Epidermal melanocyte (primary cell): ENCODE data around the gene PRR15L.

Experiments
- DNase-seq: peaks from one replicate; pipeline ENCODE4 v3.0.0; 2011; ENCODE audit warnings: low spot score; ENCODE audit not compliant: insufficient read length

PRR15L gene

GRCh38 chr17:47961406-47961805 lies 3.7 kb upstream of the PRR15L start:
- no peak for DNase-seq

GRCh38 chr17:47959825-47960655 lies 2.4 kb upstream of the PRR15L start:
- no peak for DNase-seq

DNA sequence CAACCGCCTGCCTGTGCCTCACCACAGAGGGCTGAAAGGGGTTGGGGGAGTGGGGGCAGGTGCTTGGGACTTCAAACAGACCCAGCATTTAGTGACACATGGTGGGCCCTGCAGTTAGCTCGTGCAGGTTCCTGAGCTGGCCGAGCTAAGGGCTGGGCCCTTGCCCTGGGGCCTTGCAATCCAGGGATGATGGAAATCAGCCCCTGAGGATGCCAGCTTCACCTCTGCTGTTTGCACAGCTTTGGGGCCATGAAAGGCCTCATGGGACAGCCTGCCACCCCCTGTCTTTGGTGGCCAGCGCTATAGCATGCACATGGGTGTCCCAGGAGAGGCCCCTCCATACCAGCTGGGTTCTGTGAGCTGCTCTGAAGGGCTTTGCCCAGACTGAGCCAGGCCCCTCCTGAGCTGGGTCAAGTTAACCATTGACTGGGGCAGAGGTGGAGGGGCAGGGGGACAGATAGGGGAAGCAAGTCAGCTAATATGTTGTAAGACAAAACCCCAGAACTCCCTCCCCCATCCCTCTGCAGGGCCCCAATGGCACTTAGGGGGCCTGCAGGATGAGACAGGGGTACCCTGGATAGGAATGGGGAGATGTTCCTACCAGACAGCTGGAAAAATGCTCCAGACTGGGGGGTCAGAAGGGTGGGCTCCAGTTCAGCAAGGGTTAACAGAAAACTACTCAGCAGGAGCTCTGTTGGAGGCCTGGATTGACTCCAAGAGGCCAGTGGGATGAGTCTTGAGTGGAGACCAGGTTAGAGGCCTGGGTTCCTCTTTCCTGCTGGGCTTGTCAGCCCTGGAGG lies 692 bp downstream of the PRR15L start:
- no peak for DNase-seq

DNA sequence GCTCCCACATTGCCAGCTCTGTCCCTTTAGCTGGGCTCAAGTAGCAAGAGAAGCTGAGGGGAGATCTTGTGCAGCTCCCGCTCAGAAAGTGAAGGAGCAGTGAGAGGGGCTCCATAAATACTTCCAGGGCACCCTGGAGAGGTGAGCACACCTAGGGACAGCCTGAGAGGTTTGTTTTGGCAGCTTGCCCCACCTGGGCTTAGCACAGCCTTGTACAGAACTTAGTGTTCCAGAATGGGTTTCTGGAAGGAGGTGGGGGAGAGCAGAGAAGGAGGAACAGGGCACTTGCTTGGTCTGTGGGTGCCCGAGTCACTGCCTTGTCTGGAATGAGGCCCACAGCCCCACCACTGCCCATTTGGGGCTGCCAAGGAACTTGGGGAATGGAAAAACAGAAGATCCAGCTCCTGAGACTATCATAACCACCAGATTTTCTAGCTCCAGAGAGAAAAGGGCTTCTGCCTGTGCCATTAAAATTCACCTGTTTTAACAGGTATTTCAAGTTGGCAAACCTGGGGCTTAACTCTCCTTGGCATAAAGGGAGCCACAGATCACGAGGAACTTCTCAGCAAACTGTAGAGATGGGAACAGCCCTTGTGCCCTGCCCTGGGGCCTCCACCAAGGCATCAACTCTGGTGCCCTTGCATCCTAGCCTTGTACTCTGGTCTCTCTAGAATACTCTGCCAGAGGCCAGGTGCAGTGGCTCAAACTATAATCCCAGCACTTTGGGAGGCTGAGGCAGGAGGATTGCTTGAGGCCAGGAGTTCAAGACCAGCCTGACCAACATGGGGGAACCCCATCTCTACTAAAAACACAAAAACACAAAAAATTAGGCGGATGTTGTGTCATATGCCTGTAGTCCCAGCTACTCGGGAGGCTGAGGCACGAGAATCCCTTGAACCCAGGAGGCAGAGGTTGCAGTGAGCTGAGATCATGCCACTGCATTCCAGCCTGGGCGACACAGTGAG lies 1.9 kb downstream of the PRR15L start:
- no peak for DNase-seq

DNA sequence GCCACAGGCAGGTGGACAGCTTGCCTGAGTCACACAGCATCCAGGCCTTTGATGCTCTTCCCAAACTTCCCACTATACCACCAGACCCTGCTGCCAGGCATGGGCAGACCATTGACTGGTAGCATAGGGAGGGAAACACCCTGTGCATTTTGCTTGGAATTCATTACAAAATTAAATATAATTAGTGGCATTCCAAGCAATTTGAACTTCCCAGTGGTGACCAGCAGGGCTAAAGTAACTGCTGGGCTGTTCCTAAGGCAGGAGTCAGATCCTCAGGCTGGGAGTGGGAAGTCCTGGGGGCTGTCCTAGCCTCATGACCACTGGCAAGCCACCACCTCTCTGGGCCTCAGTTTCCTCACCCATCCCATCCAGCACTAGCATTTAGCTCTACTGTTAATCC lies 3.8 kb downstream of the PRR15L start:
- no peak for DNase-seq

DNA sequence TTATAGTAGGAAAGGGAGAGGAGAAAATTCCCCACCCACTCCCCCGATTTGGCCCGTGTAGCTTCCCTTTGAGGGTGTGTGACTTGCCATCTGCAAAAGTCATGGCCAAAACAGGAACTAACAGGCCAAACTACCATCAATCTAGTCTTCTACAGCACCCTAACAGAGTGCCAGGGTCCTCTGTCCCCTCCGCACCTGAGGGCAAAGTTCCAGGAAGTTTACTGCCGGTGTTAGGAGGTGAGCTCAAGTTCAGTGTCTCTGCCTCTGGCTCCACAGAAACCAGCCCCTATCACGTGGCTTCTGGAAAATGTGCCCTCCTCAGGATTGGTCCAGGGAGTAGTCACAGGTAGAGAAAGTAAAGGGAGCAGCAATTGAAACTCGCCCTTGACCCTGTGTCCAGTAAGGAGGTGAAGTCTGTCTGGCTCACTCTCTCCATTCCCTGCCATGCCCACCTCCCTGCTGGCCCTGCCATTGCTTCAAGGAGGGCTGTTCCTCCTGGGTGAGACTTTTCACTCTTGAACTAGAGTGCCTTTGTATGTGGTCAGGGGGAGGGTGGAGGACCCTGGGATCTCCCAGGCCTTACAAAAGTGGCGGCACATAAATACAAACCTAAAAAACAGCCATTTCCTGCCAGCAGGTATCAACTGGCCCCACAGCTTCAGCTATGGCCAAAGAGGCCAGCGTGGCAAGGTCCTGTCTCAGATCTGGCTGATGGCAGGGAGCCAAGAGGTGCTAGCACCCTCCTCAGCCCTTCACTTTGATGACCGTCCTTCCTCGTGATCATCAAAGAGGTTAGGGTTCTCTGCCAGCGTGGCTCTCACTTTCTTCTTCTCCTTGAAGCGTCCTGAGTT lies 5.3 kb downstream of the PRR15L start:
- no peak for DNase-seq

- DNase-seq = no peak
These were observed 7.2 kb downstream of the PRR15L start for GRCh38 chr17:47950448-47950847.

GRCh38 chr17:47949946-47950345 lies 7.7 kb downstream of the PRR15L start:
- DNase-seq = no peak

- DNase-seq = peak; percentile 67
These were observed 8.4 kb downstream of the PRR15L start for GRCh38 chr17:47949197-47949759.

GRCh38 chr17:47948706-47949196 lies 8.9 kb downstream of the PRR15L start:
- DNase-seq = no peak

GRCh38 chr17:47946929-47947397 lies 10.7 kb downstream of the PRR15L start:
- peak; percentile 72 for DNase-seq

- DNase-seq = no peak
These were observed 11.2 kb downstream of the PRR15L start for GRCh38 chr17:47946516-47946915.

DNA sequence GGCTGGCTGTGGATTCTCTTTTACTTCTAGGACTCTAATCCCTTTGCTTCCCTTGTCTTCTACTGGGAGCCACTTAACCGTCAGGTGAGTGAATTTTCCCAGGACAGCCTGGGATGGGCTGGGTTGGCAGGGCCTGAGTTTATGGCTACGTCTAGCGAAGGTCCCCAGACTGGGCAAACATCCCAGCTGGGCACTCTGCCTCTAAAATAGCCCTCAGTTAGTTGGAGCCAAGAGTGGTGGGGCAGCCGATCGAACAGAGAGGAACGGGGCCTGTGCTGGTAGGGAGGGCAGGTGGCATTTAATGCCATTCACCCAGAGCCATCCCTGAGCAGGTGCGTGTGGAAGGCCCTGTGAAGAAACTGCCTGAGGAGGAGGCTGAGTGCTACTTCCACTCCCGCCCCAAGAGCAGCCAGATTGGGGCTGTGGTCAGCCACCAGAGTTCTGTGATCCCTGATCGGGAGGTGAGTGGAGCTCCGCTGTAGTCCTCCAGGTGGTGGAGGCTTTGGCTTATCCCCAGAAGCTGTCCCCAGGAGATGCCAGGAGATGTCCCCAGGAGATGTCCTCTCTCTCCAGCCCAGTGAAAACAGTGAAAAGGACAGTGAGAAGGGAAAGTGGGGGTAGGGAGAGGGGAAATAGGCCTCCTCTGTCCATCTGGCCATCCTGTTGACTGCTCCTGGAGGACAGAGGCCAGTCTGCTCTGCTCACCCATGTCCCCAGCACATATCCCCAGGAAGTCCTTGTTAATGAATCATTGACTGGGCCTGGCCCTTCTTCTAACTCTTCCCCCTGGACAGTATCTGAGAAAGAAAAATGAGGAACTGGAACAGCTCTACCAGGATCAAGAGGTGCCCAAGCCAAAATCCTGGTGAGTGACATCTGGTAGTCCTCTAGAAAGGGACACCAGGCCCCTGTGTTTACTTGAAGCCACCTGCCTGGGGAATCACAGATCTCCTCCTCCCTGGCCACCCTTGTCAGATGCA lies 11.9 kb downstream of the PRR15L start:
- no peak for DNase-seq

DNA sequence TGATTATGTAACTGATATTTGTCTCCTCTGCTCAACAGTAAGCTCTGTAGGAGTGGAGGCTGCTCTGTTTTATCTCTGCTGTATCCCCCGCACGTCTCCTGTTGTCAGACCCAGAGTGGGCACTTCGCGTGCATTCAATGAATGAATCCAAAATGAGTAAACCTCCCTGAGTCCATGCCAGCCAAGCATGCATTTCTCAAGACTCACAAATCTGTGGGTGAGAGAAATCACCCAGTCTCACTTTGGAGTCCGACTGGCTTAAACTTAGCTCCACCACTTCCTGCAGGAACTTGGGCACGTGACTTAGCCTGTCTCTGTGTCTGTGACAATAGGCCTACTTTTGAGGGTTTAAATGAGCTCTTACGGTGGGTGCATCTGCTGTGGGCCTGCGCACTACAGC lies 12.6 kb downstream of the PRR15L start:
- DNase-seq = no peak

DNA sequence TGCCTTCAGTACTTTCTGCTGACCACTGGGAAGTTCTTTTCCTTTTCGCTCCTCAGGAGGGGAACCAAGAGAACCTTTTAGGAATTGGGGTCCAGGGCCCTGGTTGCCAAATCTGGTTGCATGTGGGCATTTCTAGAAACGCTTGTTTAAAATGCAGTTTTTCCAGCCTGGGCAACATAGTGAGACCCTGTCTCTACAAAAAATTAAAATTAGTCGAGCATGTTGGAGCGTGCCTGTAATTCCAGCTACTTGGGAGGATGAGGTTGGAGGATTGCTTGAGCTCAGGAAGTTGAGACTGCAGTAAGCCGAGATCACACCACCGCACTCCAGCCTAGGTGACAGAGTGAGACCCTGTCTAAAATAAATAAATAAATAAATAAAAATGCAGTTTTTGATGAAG lies 15.1 kb downstream of the PRR15L start:
- no peak for DNase-seq

DNA sequence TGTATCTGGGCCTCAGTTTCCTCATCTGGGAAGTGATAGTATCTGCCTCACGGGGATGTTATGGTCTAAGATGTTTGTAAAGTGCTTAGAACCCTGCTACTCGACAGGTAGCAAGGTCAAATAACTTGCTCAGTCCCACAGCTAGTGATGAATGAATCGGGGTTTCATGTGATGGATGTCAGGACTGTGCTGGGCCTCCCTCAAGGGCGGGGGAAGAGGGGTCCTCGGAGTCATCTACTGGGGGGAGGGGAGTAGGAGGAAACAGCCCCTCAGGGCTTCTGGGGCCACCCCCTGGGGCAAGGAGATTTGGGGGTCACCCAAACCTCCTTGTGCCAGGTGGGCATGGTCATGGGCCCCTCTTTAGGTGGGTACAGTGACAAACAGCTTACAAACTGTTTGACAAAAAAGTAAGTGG lies 15.6 kb downstream of the PRR15L start:
- DNase-seq = no peak

DNA sequence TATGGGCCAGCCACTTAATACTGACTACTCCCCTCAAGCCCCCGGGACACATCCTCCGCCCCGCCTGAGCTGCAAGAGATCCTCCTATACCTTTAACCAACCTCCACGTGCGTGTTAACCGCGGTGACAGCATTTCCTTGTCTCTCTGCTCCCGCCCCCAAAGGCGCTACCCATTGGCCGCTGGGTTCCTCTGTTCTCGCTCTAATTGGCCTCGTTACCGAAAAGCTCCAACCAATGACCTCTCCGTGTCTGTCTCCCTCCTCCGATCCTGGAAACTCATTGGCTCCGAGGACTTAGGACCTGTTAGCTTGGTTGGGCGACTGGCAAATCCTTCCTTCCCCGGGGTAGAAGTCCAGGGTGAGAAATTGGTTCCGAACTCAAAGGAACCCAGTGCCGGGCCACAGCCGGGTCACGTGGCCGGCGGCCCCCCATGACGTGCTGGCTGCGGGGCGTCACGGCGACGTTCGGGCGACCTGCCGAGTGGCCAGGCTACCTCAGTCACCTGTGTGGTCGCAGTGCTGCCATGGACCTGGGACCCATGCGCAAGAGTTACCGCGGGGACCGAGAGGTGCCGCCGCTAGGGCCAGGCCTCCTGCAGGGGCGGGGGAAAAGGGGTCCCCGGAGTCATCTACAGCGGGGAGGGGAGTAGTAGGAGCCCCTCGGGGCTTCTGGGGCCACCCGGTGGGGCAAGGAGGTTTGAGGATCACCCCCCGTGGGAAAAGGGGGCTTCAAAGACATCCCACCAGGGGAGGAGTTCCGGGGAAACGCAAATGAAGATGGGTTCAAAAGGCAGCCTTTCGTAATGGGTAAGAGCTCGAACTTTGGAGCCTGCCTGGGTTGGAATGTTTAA lies 16.2 kb downstream of the PRR15L start, which contains the start of gene PNPO:
Gene PNPO, plus strand, starts transcription at position 326 of the 850 bp plus-strand sequence. Its CDS starts 105 bp downstream, at position 431.
- DNase-seq = peak; percentile 99

GRCh38 chr17:47937941-47938340 lies 19.7 kb downstream of the PRR15L start:
- no peak for DNase-seq
